IMR-90 (cell line): ENCODE measurements around the gene UBE2O. TPM values are rescaled to one million over a fixed set of nuclear protein-coding genes. Genes with fewer than 3 reads are reported as not detected.

ENCODE experiments used
- ATAC-seq: fragments of 200-7000 bp; cut with Tn5 transposase; 2 replicates; pipeline ENCODE4 v1.9.1; 2020; ENCODE audit warnings: low read depth, mild to moderate bottlenecking, moderate library complexity
- BruUV-seq: library from RNA; stranded (reverse); fragments of 400-500 nt; replicated peaks from 2 replicates; lab custom pipeline; 2021; lab: Mats Ljungman, UMichigan
- CTCF ChIA-PET: fragments of 300-600 bp; formaldehyde crosslinking; extraction: SDS; loops from one replicate; lab custom pipeline; 2021; ENCODE audit warnings: antibody characterized with exemption; lab: Yijun Ruan, JAX
- POLR2A ChIA-PET: fragments of 300-600 bp; sonication (Branson Sonifier 250); formaldehyde crosslinking; loops from one replicate; lab custom pipeline; 2022; ENCODE audit warnings: antibody characterized with exemption; ENCODE audit not compliant: unreplicated experiment; lab: Charles Lee
- DNase-seq: peaks from one replicate; pipeline ENCODE4 v3.0.0; 2013
- H2AFZ ChIP-seq: replicated peaks from 2 replicates; pipeline ENCODE3; 2013; ENCODE audit warnings: low read length, mild to moderate bottlenecking; ENCODE audit not compliant: poor library complexity
- H2AK5ac ChIP-seq: 2 replicates; pipeline ENCODE4 v1.6.1; 2013; ENCODE audit warnings: low read depth, low read length, inconsistent platforms
- H2AK9ac ChIP-seq: replicated peaks from 2 replicates; pipeline ENCODE3; 2013; ENCODE audit warnings: mild to moderate bottlenecking, low read depth, low read length, moderate library complexity; ENCODE audit not compliant: poor library complexity
- H2BK120ac ChIP-seq: 2 replicates; pipeline ENCODE4 v1.6.1; 2013; ENCODE audit warnings: low read depth, low read length, inconsistent platforms
- H2BK15ac ChIP-seq: 3 replicates; pipeline ENCODE4 v1.6.1; 2013; ENCODE audit warnings: low read depth, low read length, inconsistent platforms
- H2BK20ac ChIP-seq: 2 replicates; pipeline ENCODE4 v1.6.1; 2013; ENCODE audit warnings: low read depth, mild to moderate bottlenecking, inconsistent platforms, low read length, moderate library complexity
- H2BK5ac ChIP-seq: 2 replicates; pipeline ENCODE4 v1.6.1; 2013; ENCODE audit warnings: mild to moderate bottlenecking, low read depth, low read length, inconsistent platforms; ENCODE audit not compliant: poor library complexity, severe bottlenecking
- H3K14ac ChIP-seq: replicated peaks from 2 replicates; pipeline ENCODE4 v1.6.1; 2013; ENCODE audit warnings: low read depth, low read length, inconsistent platforms
- H3K18ac ChIP-seq: 2 replicates; pipeline ENCODE4 v1.6.1; 2013; ENCODE audit warnings: low read depth, low read length, control low read depth
- H3K23ac ChIP-seq: 2 replicates; pipeline ENCODE4 v1.6.1; 2013; ENCODE audit warnings: low read depth, low read length, inconsistent platforms
- H3K27ac ChIP-seq: 2 replicates; pipeline ENCODE4 v1.5.1; 2013; ENCODE audit warnings: mild to moderate bottlenecking, control low read depth, low read length; ENCODE audit not compliant: insufficient read depth
- H3K27me3 ChIP-seq: 2 replicates; pipeline ENCODE4 v1.6.1; 2013; ENCODE audit warnings: low read length; ENCODE audit not compliant: control insufficient read depth, insufficient read depth
- H3K36me3 ChIP-seq: 2 replicates; pipeline ENCODE4 v1.6.1; 2013; ENCODE audit warnings: low read length, mixed read lengths; ENCODE audit not compliant: control insufficient read depth, insufficient read depth
- H3K4ac ChIP-seq: 2 replicates; pipeline ENCODE4 v1.6.1; 2013; ENCODE audit warnings: low read depth, low read length, inconsistent platforms
- H3K4me1 ChIP-seq: 2 replicates; pipeline ENCODE4 v1.6.1; 2013; ENCODE audit warnings: low read length, mixed read lengths; ENCODE audit not compliant: control insufficient read depth, insufficient read depth
- H3K4me2 ChIP-seq: 2 replicates; pipeline ENCODE4 v1.6.1; 2013; ENCODE audit warnings: low read depth, mild to moderate bottlenecking, control low read depth, low read length, moderate library complexity
- H3K4me3 ChIP-seq: 2 replicates; pipeline ENCODE4 v1.5.1; 2013; ENCODE audit warnings: low read depth, mild to moderate bottlenecking, control low read depth, low read length, moderate library complexity; ENCODE audit not compliant: insufficient read depth
- H3K56ac ChIP-seq: 2 replicates; pipeline ENCODE4 v1.6.1; 2013; ENCODE audit warnings: low read length, inconsistent platforms; ENCODE audit not compliant: insufficient read depth; ENCODE audit errors: extremely low read depth
- H3K79me1 ChIP-seq, 2 experiments: 2 replicates each; pipeline ENCODE4 v1.6.1; 2013; ENCODE audit warnings: low read length in 2 of 2, inconsistent platforms in 1 of 2, low read depth in 1 of 2
- H3K9ac ChIP-seq: 2 replicates; pipeline ENCODE4 v1.6.1; 2013; ENCODE audit warnings: low read depth, low read length, control low read depth
- H3K9me1 ChIP-seq: 2 replicates; pipeline ENCODE4 v1.6.1; 2013; ENCODE audit warnings: low read length, inconsistent platforms; ENCODE audit not compliant: insufficient read depth
- H3K9me3 ChIP-seq: 2 replicates; pipeline ENCODE4 v1.6.1; 2013; ENCODE audit warnings: low read length; ENCODE audit not compliant: control insufficient read depth, insufficient read depth
- H4K20me1 ChIP-seq: 2 replicates; pipeline ENCODE4 v1.6.1; 2013; ENCODE audit warnings: low read length, inconsistent platforms; ENCODE audit not compliant: insufficient read depth
- H4K5ac ChIP-seq: 2 replicates; pipeline ENCODE4 v1.6.1; 2013; ENCODE audit warnings: mild to moderate bottlenecking, low read depth, low read length, control low read depth
- H4K8ac ChIP-seq, 2 experiments: 2 replicates each; pipeline ENCODE4 v1.6.1; 2013; ENCODE audit warnings: low read depth in 2 of 2, low read length in 2 of 2, control low read depth in 1 of 2, inconsistent platforms in 1 of 2
- H4K91ac ChIP-seq: 2 replicates; pipeline ENCODE4 v1.6.1; 2013; ENCODE audit warnings: low read depth, low read length, inconsistent platforms; ENCODE audit not compliant: insufficient read depth
- CHD1 ChIP-seq: IDR thresholded peaks from 2 replicates; pipeline ENCODE4 v1.6.1; 2012; ENCODE audit warnings: low read depth, low read length, improper control_type of control experiment
- ELK1 ChIP-seq: fragments of 150-350 bp; IDR thresholded peaks from 2 replicates; pipeline ENCODE4 v1.6.1; 2016; ENCODE audit warnings: low read depth, mild to moderate bottlenecking, low read length, moderate library complexity, borderline replicate concordance
- FOS ChIP-seq: fragments of 150-350 bp; IDR thresholded peaks from 2 replicates; pipeline ENCODE4 v1.6.1; 2016; ENCODE audit warnings: low read depth, low read length
- MAFK ChIP-seq: IDR thresholded peaks from 2 replicates; pipeline ENCODE4 v1.6.1; 2012; ENCODE audit warnings: low read depth, low read length, improper control_type of control experiment
- MXI1 ChIP-seq: IDR thresholded peaks from 2 replicates; pipeline ENCODE4 v1.6.1; 2012; ENCODE audit warnings: low read depth, mild to moderate bottlenecking, low read length, moderate library complexity, borderline replicate concordance
- NFE2L2 ChIP-seq: fragments of 150-350 bp; IDR thresholded peaks from 2 replicates; pipeline ENCODE4 v1.6.1; 2016; ENCODE audit warnings: low read depth, mild to moderate bottlenecking, low read length
- RFX5 ChIP-seq: IDR thresholded peaks from 2 replicates; pipeline ENCODE4 v1.8.0; 2012; ENCODE audit warnings: low read depth, mild to moderate bottlenecking, low read length, moderate library complexity
- SMC3 ChIP-seq: fragments of 150-350 bp; IDR thresholded peaks from 2 replicates; pipeline ENCODE4 v1.6.1; 2016; ENCODE audit warnings: low read depth, mild to moderate bottlenecking, antibody characterized with exemption, low read length, moderate library complexity
- WGBS, 2 experiments: methylation state at CpG; one replicate each; pipeline versions ENCODE4 v1.1.5 to v1.1.7; 2013; ENCODE audit warnings: missing lambda C conversion rate in 2 of 2; ENCODE audit not compliant: insufficient read length in 1 of 2; ENCODE audit errors: extremely low coverage in 2 of 2; 5-methylcytosine and 5-hydroxymethylcytosine counted together
- dilution Hi-C: fragments of 300-500 bp; cut with HindIII; formaldehyde crosslinking; loops from one replicate; pipeline ENCODE4 v1.14.3; 2018; ENCODE audit warnings: low sequenced_read_pairs; ENCODE audit not compliant: unreplicated experiment
- in situ Hi-C: fragments of 300-500 bp; cut with MboI; formaldehyde crosslinking; loops from 3 replicates; pipeline ENCODE4 v1.14.3; 2019; ENCODE audit warnings: low sequenced_read_pairs, inconsistent platforms, mixed read lengths
- intact Hi-C: fragments of 100-400 bp; cut with micrococcal nuclease; formaldehyde crosslinking; loops from 2 replicates; pipeline ENCODE4 v1.10.0; 2022
- polyA plus RNA-seq, 3 experiments: library from polyadenylated mRNA; depleted of rRNA; stranded (reverse); fragments of >200 nt; gene quantifications; 2 replicates each; pipeline ENCODE4 v1.2.3, GENCODE V29; 2012; ENCODE audit warnings: low replicate concordance in 1 of 3
- total RNA-seq: library from RNA; depleted of rRNA; stranded (reverse); fragments of >200 nt; gene quantifications from 2 replicates; pipeline ENCODE4 v1.2.3, GENCODE V29; 2012

Gene UBE2O
- total and polyA plus RNA-seq, 2 of the 4 experiments (the other 2 are of a cell fraction) = 17.6 TPM

GRCh38 chr17:76484228-76484725 is 31.3 kb upstream of the UBE2O start:
- H3K23ac ChIP-seq = no peak overlapping the region
- ChIA-PET CTCF (no interaction called here), POLR2A (no interaction called here)
- 93% methylated on average over 5 of the region's 11 CpGs; no CpG with 5 or more reads in 1 of the 2 experiments for WGBS, 2 experiments
- in situ Hi-C loops (no loop called here), dilution Hi-C loops (no loop called here), intact Hi-C loops (no loop called here)
- H3K4me2 ChIP-seq = no peak overlapping the region
- no peaks in the 10 kb centered on the region for H3K9me3 ChIP-seq
- H3K18ac ChIP-seq = no peak overlapping the region
- H4K5ac ChIP-seq = no peak overlapping the region
- H3K56ac ChIP-seq = no peak overlapping the region
- H2AK5ac ChIP-seq = no peak overlapping the region; the same call in 1 of the 2 replicates
- H3K9me1 ChIP-seq = no peaks in the 10 kb centered on the region
- peaks cover 4% of the 10 kb centered on the region for H3K4me1 ChIP-seq
- no peak overlapping the region for H2BK120ac ChIP-seq
- no peak overlapping the region for H4K8ac ChIP-seq
- ATAC-seq (no peak), DNase-seq (no peak)
- H3K14ac ChIP-seq = no peak overlapping the region
- no peak overlapping the region for H3K27ac ChIP-seq
- H2AK9ac ChIP-seq = no peak overlapping the region
- no peak overlapping the region for H3K9ac ChIP-seq
- 0 out of 2 replicates have a peak overlapping the region, but pooled peaks have one; percentile 22 for H3K4ac ChIP-seq
- no peak overlapping the region for H2BK5ac ChIP-seq
- no peaks in the 10 kb centered on the region for H4K20me1 ChIP-seq
- no TSS peak for BruUV-seq
- TF ChIP-seq RFX5 (no peak), MXI1 (no peak), NFE2L2 (no peak), ELK1 (no peak), CHD1 (no peak), MAFK (no peak), SMC3 (no peak), FOS (no peak)
- no peaks in the 10 kb centered on the region for H3K79me1 ChIP-seq
- H2BK20ac ChIP-seq = no peak overlapping the region
- H3K27me3 ChIP-seq = no peaks in the 10 kb centered on the region
- H3K4me3 ChIP-seq = no peak overlapping the region
- no peak overlapping the region for H2AFZ ChIP-seq
- H2BK15ac ChIP-seq = no peak overlapping the region
- H4K91ac ChIP-seq = no peak overlapping the region
- H3K36me3 ChIP-seq = no peaks in the 10 kb centered on the region
